GM19099 (cell line): Measurements from ENCODE around the gene AFP.

ENCODE experiments used
- POLR2A ChIP-seq: IDR thresholded peaks from 3 replicates; pipeline ENCODE4 v1.6.1; 2011; ENCODE audit warnings: low read depth; ENCODE audit not compliant: insufficient read length; ENCODE audit errors: extremely low read depth

The AFP gene

DNA sequence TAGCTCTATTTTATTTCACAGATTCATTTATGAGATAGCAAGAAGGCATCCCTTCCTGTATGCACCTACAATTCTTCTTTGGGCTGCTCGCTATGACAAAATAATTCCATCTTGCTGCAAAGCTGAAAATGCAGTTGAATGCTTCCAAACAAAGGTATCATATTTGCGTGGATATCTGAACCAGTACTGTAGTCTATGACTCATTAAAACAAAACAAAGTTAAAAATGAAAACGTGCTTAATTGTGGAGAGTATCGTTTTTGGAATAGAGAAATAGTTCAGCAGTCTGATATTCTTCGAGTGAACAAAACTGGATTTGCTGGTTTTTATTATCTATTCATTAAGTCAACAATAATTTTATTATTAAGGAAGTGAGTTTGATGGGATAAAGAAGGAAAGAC lies 6.3 kb downstream of the AFP start:
- TF ChIP-seq POLR2A, result no peak

DNA sequence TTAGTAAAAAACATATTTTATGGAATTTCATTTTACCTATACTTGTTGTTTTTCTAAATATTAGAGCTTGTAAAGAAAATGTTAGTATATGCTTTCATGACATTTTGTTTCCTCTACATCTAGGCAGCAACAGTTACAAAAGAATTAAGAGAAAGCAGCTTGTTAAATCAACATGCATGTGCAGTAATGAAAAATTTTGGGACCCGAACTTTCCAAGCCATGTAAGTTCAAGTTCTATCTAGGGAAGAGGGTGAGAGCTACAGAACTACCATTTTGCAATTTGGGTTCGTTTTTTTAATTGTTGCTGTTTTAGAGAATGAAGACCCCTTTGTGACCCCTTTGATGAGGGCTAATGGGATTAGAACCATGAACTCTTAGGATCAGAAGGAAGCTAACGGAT lies 7.2 kb downstream of the AFP start:
- TF ChIP-seq POLR2A, result no peak

DNA sequence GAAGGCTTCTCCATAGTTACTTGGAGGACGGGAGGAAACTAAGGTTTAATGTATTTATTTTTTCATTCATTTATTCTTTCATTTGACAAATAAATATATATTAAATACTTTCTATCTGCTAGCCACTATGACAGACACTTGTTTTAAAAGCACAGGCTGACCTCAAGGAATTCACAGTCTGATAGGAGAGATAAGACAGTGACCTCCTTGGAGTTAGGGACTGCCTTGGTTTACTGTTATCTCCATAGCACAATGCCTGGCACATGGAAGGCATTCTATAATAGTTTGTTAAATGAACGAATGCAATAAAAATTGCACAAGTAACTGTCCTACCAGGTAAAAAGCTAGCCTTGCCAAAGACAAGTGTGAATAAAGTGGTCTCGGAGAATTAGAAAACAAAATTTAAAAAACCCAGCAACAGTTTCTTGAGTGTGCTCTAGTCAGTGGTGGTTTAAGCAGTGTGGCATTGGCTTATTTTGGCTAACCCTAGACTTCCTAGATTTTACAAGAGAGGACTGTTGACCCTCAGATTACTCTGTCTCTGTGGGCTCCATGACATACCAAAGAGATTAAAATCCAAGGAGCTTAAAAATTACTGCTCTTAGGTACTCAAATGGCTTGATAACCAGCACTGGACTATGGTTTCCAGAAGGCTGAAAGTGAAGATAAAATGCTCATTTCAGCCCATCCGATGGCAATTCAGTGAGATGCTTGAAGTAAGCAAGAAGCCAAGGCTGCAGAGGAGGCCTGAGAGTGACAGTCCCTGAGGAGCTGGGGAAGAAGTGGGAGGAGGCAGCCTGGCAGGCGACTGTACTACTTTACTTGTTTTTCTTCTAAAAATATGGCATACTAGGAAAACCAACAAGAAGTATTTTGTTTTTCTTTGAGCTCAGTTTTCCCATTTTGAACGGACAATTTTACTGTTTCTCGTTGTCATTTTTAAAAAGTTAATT lies 9.6 kb downstream of the AFP start:
- TF ChIP-seq POLR2A, result no peak

DNA sequence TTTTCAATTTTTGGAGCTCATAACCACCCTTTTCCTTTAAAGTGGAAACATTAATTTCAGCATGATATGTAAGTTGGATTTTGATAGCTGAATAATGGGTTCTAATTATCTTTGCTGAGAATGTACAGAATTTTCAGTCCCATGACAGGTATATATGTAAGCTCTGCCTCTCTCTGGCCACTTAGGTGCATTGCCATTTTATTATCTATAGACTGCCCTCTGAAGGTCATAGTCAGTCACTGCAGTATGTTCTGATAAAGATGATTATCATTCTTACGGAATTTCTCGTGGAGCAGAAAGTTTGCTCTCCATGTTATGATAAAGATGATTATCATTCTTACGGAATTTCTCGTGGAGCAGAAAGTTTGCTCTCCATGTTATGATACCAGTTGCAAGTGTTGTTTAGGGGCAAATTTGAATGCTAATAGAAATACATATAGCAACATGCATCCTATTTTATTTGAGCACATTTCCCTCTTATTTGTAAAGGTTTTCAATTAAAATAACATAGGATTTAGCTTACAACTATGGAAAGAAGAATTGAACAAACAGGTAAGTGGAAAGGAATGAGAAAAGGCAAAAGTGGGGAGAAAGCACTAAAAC lies 10.4 kb downstream of the AFP start:
- TF ChIP-seq POLR2A, result no peak

DNA sequence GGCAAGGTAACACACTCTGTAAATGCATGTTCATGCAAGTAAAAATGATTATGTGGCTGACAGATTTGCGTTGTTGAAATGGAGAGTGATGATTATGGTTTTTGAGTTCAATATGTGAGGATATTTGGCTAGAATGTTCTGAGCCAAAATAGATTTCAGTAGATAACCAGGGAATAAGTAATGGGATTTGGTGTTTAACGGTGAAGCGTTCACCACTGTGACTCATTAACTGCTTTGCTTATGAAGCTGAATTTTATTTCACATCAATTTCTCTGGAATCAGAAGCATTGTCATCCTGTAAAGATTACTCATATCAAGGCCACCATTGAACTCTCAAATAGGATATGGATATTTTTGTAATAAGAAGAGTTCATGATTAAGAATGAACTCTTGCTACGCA lies 11.7 kb downstream of the AFP start:
- TF ChIP-seq POLR2A, result no peak

DNA sequence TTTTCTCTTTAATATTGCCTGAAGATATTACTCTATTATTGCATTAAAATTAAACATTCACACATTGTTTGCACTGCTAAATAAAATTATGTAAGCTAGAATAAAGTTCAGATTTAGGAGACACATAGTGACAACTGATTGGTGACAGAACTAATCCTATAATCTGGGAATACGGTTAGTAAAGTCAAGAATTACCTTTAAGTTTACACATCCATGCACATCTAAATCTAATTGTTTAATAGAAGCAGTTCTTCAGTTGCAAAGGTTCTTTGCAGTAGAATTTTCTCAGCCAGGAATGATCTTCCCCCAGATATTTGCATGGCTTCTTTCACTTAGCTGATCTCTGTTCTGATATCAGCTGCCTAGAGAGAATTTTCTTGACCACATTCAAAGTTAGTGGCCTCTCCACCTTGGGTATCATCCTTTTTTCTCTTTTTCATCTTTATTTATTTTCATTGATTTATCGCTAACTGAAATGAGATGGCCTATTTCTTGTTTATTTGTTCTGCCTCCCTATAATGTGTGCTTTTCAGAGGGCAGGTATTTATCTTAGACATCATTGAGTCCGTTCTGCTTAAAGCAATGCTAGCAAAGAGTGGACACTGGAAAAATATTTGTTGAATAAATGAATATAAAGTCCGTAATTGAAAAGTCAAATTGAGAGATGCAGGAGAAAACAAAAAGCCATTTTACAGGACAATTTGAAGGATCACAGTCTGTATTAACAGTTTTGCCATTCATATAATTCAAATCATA lies 12.6 kb downstream of the AFP start:
- no peak for TF ChIP-seq POLR2A

DNA sequence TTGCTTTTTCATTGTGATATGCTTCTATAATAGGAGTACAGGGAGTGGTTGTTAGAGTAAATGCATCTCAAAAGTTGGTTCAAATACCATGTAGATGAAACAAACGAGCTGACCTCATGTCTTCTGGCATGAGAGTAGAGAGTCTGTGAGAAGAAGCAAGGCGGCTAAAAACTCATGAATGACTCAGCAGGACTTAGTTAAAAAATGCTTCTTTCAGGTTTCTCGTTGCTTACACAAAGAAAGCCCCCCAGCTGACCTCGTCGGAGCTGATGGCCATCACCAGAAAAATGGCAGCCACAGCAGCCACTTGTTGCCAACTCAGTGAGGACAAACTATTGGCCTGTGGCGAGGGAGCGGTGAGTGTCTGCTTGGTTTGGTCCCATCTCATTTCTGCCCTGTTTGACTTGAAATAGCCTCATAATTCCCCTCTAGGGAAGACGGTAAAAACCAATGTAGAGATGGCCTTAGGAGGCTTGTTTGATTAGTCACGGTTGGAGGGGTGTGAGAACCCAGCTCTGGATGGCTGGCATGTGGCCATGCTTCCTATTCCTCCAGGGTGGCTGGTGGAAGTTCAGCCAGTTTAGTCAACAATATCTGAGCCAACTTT lies 14.5 kb downstream of the AFP start:
- TF ChIP-seq POLR2A, result no peak

DNA sequence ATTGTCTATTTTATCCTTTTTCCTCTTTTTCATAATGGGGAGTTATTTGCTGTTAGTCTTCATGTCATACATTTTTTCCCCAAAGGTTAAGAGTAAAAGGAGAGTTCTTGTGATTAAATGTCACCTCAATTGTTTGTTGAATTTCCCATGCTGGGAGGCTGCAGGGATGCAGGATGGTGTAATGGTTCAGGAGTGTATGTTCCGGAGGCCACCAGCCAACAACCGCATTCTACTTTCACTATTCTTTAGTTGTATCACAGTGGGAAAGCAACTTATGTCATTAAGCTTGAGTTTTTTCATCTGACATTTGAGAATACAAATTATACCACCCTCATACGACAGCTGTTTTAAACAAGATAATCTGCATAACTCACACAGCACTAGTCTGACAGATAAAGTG lies 15.4 kb downstream of the AFP start:
- TF ChIP-seq POLR2A, result no peak

DNA sequence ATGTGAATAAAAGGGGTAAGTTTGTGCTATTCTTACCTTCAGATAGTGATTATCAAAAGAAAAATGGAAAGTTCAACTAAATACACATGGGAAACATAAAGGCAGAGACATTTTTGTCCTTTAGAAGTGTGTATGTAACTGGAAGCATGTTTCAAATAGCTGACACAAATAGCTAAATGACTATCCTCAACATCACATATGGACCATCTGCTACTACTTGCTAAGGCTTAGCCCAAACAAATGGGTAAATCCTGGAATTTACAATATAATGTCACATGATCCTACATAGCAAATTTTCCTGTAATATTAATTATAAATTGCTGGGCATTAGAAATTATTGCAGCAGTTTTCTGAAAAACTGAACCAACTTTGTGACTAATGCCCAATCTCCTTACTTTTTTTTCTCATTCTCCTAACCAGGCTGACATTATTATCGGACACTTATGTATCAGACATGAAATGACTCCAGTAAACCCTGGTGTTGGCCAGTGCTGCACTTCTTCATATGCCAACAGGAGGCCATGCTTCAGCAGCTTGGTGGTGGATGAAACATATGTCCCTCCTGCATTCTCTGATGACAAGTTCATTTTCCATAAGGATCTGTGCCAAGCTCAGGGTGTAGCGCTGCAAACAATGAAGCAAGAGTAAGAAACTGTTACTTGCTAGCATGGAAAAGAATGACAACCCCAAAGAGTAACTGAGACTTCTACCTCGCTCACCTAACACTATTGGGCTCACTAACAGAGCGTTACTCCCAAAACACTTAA lies 16.1 kb downstream of the AFP start:
- no peak for TF ChIP-seq POLR2A

DNA sequence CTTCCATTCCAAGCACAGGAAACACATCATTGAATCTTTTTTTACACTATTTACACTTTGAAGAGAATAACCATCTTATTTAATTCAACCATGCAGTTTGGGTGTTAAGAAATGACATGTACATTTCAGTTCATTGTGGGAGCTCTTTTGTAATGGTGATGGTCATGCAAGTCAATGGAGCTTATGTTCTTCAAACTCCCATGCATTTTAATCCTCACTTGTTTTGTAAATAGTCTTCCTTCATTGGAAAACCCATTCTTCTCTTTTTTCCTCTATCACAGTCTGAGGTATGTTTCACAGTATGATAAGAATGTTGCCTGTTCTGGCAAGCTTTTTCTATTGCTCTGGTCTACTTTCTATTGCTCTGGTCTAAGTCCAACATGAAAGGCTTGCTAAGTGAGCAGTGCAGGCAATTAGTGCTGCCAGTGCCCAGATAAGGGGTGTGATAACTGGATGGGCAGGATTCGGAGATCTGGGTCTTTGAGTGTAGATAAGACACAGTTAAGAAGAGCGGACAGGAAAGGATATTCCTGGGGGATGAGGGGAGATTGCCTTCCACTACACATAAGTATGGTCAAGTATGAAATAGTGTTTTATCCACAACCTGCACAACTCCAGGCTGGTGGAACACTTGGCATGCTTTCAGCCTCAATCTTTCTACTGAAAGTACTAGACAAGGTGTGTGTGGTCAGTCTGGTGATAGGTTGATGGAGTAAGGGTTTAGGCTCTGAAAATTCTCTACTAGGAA lies 17.1 kb downstream of the AFP start:
- TF ChIP-seq POLR2A, result no peak

DNA sequence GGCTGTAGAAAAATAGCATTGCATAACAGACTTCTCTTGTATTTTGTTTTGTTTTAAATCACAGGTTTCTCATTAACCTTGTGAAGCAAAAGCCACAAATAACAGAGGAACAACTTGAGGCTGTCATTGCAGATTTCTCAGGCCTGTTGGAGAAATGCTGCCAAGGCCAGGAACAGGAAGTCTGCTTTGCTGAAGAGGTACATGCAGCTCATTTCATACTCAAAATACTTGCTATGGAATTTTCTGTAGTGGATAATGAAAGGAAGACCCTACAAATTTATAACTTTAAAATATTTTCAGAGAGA lies 17.6 kb downstream of the AFP start:
- TF ChIP-seq POLR2A, result no peak

DNA sequence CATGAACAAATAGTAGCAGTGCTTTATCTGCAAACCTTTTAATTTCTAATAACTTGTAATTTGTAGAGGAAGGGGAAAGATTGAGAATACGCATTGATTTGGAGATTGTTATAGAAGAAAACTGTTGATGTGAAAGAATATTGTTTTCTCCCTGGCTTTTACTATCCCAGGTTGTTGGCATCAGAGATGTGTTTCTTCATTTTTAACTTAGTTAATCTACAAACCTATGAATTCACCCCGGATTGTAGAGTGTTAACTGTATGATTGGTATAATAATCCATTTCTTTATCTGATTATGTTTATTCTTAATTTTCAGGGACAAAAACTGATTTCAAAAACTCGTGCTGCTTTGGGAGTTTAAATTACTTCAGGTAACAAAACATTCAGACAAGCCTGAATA lies 18.9 kb downstream of the AFP start:
- TF ChIP-seq POLR2A, result no peak

DNA sequence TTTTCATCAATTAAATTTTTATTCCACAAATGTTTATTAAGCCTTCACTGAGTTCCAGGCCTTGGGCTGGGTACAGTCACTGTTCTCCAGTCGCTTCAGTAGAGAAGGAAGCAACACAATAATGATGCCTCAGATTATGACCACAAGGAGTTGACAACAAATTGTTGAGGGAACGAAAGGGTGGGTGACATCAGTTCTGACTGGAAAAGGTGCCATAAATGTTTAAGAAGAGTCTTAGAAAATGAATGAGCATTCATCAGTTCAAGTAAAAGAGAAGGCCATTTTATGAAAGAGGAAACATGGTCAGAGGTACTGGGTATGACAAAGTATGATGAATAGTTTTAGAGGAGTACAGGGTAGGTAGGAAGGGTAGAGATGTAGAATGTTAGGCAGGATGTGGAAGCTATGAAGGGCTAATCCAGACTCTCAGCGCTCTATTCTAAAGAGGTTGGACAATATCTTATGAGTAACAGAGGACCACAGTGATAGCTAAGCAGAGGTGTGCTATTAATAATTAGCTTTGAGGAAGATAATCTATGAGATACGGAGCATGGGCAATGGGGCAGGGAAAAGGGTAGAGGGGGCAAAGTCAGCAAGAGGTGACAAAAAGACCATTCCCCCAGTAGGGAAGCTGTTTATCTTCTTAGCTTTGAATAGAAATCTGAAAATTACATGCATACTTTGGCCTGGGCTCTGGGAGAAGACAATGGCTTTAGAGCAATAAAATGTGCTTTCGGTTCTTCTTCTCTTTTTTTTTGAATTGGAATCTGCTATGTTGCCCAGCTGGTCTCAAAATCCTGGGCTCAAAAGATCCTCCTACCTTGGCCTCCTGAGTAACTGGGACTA lies 20.4 kb downstream of the AFP start:
- no peak for TF ChIP-seq POLR2A

DNA sequence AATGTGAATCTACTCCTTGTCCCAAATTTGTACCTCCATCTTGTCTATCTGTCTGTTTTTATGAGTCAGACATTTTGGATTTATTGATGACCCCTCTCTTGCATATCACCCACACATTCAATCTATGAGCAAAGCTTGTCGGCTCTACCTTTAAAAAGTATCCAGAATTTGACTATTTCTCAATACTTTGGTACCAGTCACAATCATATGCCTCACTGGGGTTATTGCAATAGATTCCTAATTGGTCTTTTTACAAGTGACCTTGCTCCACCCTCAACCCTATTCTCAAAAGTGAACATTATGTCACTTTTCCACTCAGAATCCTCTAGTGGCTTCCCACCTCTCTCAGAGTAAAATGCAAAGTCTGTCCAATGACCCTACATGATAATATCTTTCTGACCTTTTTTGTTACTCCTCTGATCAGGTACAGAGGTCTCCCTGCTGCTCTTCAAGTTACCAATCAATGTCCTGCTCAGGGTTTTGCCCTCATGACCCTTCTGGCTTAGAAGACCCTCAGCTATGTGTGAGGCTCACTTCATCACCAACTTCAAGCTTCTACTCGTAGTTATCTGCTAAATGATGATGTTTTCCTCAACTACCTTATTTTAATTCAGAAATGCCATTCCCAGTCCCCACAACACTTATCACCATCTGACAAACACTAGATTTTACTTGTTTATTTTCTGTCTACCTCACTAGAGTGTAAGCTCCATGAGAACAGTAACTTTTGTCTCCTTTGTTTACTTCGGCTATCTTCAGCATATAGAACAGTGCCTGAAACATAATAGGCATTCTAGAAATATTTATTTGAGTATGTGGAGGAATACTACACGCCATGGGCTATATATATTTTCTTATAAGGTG lies 22.4 kb downstream of the AFP start:
- TF ChIP-seq POLR2A, result no peak
